Measurements from ENCODE around the gene COL4A2.
A peak's percentile ranks its signal among the peaks of the same experiment; 100 is the strongest.

COL4A2 gene

DNA sequence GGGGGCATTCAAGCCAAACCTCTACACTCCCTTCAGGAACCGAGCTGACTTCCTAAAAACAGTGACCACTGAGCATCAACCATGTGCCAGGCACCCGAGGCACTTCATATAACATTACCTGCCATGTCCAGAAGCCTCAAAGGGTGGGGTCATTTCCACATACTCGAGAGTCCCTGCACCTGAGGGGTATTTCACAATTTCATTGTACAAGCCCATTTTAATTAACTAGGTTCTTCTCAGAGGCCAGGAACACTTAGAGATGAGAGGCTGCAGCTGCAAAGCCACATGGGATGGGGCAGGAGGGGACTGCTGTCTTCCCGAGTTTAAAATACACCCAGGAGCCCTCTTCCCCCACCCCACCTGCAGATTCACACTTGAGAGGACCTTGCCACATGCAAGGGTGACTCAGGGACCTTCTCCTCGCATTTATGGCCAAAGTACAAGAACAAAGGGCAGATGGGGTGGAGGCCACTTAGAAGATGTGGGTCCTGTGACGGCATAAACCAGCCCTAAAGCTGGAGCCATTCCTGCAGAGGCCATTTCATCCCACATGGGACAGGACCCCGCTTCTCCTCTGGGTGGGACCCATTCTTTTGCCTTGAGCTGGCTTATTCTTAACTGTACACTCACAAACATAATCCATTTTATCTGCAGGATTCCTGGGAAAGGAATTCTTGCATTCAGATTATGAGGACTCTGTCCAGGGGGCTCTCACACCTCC is 210.6 kb downstream of the COL4A2 start:
- no peak overlapping the region for H3K4me3 ChIP-seq (ENCODE audit: low read length)
- TF ChIP-seq, protein P1, sequence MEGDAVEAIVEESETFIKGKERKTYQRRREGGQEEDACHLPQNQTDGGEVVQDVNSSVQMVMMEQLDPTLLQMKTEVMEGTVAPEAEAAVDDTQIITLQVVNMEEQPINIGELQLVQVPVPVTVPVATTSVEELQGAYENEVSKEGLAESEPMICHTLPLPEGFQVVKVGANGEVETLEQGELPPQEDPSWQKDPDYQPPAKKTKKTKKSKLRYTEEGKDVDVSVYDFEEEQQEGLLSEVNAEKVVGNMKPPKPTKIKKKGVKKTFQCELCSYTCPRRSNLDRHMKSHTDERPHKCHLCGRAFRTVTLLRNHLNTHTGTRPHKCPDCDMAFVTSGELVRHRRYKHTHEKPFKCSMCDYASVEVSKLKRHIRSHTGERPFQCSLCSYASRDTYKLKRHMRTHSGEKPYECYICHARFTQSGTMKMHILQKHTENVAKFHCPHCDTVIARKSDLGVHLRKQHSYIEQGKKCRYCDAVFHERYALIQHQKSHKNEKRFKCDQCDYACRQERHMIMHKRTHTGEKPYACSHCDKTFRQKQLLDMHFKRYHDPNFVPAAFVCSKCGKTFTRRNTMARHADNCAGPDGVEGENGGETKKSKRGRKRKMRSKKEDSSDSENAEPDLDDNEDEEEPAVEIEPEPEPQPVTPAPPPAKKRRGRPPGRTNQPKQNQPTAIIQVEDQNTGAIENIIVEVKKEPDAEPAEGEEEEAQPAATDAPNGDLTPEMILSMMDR (conservative IDR thresholded peaks at IDR 0.05; ENCODE audit: low read length) = no peak
- no peak for DNase-seq (ENCODE audit: low read depth)

DNA sequence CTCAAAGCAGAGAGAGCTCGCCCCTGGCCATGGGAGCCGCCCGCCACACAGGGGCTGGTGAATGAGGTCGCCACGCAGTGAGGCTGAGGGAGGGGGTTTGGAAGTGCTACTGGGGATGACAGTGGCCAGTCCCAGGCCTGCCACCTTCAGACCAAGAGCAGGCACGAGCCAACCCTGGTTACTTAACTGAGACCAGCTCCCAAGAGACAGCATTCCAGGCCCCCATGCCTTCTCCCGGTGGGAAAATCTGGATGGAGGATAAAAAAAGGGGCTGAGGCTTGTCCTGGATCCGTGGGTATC is 211.1 kb downstream of the COL4A2 start:
- no peak for DNase-seq (ENCODE audit: low read depth)
- TF ChIP-seq, protein P1 (conservative IDR thresholded peaks at IDR 0.05; ENCODE audit: low read length) = no peak

DNA sequence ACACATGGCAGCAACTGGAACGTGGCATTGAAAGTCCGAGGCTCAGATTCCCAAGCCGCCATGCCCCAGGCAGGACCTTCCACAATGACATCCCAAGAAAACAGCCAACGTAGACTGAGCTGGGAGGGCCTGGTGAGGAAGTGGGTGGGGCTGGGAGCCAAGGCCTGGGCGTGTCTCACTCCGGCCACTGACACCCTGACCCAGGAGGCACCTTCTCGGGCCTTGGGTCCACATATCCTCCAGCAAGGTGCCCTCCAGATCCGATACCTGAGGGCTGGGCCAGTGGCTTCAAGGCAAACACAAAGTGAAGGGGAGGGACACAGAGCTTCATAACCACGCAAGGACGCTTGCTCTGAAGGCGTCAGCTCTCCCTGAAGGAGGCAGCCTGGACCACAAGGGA is 211.5 kb downstream of the COL4A2 start:
- TF ChIP-seq, protein P1 (conservative IDR thresholded peaks at IDR 0.05; ENCODE audit: low read length) = no peak
- DNase-seq (ENCODE audit: low read depth) = no peak

More for the DNA sequence above, 211.1 kb downstream of the COL4A2 start:
- H3K4me3 ChIP-seq (ENCODE audit: low read length) = no peak overlapping the region

DNA sequence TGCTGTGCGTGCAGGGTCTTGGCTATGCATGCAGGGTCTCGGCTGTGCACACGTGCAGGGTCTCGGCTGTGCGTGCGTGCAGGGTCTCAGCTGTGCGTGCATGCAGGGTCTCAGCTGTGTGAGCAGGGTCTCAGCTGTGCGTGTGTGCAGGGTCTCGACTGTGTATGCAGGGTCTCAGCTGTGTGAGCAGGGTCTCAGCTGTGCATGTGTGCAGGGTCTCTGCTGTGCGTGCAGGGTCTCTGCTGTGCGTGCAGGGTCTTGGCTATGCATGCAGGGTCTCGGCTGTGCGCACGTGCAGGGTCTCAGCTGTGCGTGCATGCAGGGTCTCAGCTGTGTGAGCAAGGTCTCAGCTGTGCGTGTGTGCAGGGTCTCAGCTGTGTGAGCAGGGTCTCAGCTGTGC is 212.0 kb downstream of the COL4A2 start:
- TF ChIP-seq, protein P1 (conservative IDR thresholded peaks at IDR 0.05; ENCODE audit: low read length) = no peak
- no peak for DNase-seq (ENCODE audit: low read depth)
- no peak overlapping the region for H3K4me3 ChIP-seq (ENCODE audit: low read length)

More for the DNA sequence above, 211.5 kb downstream of the COL4A2 start:
- H3K4me3 ChIP-seq (ENCODE audit: low read length) = no peak overlapping the region

DNA sequence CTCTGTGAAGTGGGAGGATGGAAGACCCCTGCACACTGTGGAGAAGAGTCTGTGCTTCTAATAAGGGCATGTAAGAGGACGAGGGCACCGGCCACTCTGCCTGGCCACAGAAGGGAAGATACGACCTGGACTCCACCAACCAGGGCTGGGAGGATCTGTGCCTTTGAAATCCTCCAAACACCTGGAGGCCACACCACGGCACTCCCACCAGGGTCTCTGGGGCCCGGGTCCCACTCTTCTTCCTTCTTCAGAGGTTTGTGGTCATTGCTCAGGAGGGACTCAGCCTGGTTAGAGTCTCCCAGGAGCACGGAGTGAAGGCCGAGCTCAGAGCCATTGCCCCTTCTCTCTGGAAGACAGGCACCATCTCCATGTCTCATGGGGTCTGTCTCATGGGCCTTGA is 212.4 kb downstream of the COL4A2 start:
- H3K4me3 ChIP-seq (ENCODE audit: low read length) = no peak overlapping the region
- DNase-seq (ENCODE audit: low read depth) = no peak
- TF ChIP-seq, protein P1 (conservative IDR thresholded peaks at IDR 0.05; ENCODE audit: low read length) = no peak

DNA sequence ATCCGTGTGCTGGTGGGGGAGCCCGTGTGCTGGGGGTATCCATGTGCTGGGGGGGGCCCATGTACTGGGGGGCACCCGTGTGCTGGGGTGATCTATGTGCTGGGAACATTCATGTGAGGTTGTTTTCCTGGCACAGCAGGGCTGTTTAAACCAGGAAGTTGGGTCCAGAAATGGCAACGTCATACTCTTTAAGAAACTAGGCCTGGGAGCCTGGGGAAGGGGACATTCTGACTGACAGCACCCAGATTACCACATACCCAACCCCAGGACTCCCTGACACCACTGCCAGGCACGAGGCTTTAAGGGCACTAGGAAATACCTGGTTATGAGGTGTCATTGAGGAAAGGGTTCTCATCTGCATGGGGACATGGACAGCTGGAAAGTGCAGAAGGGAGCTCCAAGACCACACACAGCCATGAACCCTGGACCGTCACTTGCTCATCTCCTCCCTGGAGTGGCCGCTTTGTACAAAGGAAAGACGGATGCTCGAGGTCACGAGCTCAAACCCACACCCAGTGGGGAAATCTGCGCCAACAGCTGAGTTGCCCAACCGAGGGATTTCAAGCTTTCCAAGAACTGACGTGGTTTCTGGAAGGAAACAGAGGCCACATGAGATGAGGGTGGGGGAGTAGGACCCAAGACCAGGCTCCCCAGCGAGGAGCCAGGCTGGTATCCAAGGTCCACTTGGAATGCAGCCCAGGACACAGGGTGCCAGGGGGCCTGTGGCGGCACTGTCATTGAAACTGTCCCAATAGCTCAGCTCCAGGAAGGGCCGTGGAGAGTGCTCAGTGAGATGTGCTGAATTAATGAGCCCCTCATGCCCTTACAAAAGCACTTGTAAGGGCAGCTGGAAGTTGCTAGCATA is 213.6 kb downstream of the COL4A2 start:
- TF ChIP-seq, protein P1 (conservative IDR thresholded peaks at IDR 0.05; ENCODE audit: low read length) = no peak
- DNase-seq (ENCODE audit: low read depth) = peak; percentile 86
- no peak overlapping the region for H3K4me3 ChIP-seq (ENCODE audit: low read length)

DNA sequence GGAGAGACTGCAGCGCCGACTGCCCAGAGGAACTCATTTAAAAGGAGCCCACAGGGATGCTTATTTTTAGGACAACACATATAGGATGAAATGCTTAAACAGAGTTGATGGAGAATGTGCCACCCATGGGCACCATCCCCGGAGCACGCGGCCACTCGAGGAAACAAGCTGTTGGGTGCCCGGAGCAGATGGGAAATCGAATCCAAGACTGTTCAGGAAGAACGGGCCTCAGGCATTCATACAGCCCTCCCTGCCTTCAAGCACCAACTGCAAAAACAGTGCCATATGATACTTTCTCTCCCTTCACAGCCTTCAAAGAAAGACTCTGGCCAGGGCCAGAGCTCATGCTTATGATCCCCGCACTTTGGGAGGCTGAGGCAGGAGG is 214.2 kb downstream of the COL4A2 start:
- DNase-seq (ENCODE audit: low read depth) = no peak
- no peak overlapping the region for H3K4me3 ChIP-seq (ENCODE audit: low read length)
- TF ChIP-seq, protein P1 (conservative IDR thresholded peaks at IDR 0.05; ENCODE audit: low read length) = no peak

Data from AG10803 (cell line).